HG03460 (cell line): ENCODE results near the gene CLDN11.

ENCODE experiments used
- ATAC-seq: cut with Tn5 transposase; IDR thresholded peaks from one replicate; pipeline ENCODE4 v1.9.1; 2021; ENCODE audit not compliant: unreplicated experiment

CLDN11 gene

GRCh38 chr3:170426240-170426797 lies 7.7 kb downstream of the CLDN11 start:
- ATAC-seq = no peak

DNA sequence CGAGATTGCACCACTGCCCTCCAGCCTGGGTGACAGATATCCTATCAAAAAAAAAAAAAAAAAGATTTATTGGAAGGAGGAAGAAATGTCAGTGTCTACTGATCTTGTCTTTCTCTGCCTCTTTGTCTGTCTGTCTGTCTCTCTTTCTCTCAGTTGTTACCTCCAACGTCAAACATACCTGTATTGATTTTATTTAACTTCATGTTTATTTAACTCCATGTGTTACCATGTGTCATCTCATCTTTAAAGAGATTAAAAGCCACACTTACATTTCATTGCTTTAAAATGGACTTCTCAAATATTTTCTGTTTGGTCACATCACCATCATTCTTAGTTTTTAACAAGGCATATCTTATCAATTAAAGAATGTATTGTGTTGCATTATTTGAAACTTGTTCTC lies 9.4 kb downstream of the CLDN11 start:
- ATAC-seq = no peak

GRCh38 chr3:170429050-170429449 lies 10.4 kb downstream of the CLDN11 start:
- no peak for ATAC-seq

DNA sequence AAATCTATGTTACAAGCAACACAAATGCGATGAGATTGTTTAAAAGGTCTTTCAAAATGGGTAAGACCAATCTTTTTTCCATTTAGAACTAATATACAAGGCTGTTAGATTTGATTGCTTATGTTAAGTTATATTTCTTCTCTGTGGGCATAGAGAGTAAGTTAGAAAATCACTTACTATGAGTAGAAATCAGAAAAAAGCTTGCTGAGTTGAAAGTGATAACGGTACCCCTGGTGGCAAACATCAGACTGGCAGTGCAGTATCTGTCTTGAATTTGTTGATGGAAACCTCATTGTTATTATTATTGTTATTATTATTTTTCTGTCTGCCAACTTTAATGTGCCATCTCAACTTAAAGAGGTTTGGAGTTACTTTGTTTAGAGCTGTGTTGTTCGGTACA lies 12.4 kb downstream of the CLDN11 start:
- ATAC-seq = no peak

- ATAC-seq = no peak
Measured at GRCh38 chr3:170432416-170432815, 13.7 kb downstream of the CLDN11 start.

GRCh38 chr3:170436697-170437096 lies 18.0 kb downstream of the CLDN11 start:
- ATAC-seq = no peak

DNA sequence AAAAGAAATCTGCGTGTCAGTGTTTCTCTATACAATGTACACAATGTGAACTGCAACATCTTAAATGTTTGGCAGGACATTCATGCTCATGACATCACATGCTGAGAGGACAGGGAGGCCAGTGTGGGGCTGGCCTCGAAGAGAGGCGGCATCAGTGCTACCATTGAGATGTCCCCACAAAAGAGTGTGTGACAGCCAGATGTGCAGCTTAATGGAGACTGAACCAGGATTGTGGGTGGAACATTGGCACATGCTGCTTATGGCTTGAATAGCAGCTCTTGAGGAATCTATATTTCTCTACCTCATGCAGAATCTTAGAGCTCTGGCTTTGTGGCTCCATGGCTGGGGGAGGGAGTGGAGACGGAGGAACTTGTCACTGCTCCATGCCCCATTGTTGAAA lies 18.5 kb downstream of the CLDN11 start:
- ATAC-seq = no peak

DNA sequence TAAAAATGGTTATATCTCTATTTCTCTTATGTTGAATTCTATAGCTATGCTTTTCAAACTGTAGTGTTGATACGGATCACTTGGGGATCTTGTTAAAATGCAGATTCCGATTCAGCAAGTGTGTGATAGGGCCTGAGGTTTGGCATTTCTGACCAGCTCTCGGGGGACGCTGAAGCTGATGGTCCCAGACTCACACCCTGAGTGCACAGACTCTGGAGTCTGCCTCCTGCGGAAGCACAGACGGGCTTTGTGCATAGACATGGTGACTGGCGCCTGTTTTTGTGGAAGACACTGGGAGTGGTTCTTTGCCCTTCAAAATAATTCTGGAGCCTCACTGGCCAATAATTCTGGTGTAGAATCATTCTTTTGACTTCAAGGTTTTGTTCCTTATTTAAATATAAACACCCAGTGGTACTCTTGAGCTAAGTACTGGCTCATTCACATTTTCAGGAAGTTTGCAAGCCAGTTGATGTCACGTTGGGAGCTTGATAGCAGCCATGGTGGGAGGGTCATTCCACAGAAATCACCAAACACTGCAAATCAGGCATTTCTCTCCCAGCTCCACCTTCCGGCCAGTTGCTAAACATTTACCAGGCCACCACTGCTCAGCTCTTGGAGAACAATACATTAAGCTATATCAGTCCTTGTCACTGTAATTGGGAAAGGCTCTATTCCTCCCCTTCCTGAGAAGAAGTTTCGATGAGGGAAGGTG lies 19.2 kb downstream of the CLDN11 start:
- ATAC-seq = no peak

- no peak for ATAC-seq
Measured at GRCh38 chr3:170438836-170439235, 20.2 kb downstream of the CLDN11 start.

GRCh38 chr3:170440344-170440743 lies 21.7 kb downstream of the CLDN11 start:
- no peak for ATAC-seq

DNA sequence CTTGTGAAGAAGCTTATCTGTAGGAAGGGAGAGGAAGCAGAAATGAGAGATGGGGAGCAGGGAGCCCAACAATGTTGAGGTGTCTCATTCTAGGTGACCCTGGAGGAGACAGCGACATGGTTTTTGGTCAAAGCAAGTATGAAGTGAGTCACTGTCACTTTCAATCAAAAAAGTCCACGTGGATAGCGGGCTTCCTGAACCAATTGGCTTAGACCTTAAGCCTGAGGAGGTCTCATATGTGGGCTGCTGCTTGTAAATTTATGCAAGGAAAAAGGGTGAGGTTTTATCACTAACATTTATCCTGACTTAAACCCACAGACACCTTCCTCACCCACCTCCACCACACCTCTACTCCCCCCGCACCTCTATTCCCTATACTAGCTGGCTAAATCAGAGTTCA lies 22.7 kb downstream of the CLDN11 start:
- ATAC-seq = no peak

- ATAC-seq = no peak
Measured at GRCh38 chr3:170442947-170443346, 24.3 kb downstream of the CLDN11 start.

DNA sequence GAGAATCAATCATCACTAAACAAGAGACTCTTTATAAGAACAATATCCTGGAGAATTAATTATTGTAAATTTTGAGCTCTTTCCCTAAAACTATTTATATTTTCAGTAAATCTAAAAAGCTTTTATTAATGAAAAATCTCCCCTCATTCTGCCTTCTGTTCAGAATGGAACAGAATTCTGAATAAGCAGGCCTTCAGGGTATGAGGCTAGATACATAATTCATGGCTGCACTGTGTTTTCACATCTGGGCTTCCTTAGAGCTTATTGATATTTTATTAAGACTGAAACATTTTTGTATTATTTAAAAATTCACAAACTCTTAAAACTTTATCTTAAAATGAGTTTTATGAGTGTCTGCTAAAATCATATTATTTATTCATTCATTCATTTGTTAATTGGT lies 24.8 kb downstream of the CLDN11 start:
- ATAC-seq = no peak

DNA sequence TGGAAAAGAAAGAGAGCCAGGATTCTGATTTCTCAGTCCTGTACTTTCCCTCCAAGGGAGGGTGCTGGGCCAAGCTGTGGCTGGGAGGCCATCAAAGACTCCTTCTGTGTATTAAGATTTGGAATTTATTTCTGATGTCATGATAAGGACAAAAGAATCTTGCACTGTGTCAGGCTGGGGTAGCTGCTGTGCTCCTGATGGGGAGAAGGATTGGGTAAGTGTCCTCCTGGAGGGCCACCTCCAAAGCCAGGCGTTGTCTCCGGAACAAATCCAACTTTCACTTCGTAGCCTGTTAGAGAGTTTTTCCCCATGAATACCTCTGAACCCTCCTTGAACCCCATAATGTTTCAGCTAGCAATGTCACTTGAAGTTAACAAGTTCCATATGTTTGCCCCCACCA lies 29.9 kb downstream of the CLDN11 start:
- ATAC-seq = no peak

- ATAC-seq = no peak
Measured at GRCh38 chr3:170450039-170450438, 31.4 kb downstream of the CLDN11 start.

GRCh38 chr3:170454509-170454908 lies 35.8 kb downstream of the CLDN11 start:
- no peak for ATAC-seq

DNA sequence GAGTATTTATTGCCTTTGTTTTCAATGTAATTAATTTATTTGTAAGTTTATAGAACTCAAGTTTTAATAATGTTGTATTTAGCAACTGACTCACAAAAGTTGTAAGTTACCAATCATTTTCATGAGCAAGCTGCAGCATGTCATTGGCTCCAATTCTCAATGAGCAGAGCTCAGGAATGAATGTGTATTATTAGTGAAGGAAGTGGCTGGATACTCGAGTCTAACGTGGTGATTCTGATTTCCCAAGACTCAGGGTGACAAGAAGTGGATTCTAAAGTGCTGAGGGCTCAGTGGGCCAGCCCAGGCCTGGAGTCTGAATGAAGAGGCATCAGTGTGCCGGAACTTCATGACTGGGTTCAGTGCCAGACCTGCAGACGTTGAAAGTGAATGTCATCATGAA lies 39.6 kb downstream of the CLDN11 start:
- ATAC-seq = no peak

DNA sequence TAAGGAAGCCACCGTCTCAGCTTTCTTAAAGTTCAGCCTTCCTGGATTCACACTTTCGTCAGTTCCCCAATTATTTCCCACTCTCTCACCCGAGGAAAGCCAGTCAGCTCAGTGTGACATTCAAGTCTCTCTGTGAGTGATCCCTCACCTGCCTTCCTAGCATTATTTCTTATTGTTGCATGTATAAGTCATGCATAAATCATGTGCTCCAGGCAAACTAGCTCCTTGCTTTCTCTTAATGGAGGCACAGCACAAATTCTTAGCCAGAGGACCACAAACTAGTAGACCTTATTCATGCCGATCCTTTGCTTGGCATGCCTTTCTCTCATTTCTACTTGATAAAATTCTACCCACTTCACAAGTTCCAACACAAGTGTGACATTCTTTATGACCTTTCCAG lies 44.3 kb downstream of the CLDN11 start:
- ATAC-seq = no peak

- no peak for ATAC-seq
Measured at GRCh38 chr3:170465955-170466354, 47.3 kb downstream of the CLDN11 start.

DNA sequence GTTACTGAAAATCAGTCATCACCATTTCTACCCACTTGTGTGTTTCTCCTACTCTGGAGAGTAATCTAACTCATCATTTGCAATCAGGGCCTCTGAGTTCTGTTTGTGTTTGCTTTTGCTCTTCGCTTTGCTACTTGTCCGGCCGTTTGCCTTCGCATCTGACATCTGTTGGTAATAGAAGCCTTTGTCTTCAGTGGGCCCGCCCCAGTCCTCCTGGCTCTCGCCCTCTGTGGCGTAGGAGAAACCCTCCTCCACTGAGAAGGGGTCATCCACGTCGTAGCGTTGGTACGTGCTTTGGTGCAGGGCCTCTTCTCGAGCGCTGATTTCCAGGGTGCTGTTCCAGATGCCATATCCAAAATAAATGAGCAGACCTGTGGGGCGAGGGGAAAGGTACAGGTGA lies 48.3 kb downstream of the CLDN11 start:
- no peak for ATAC-seq

- ATAC-seq = no peak
Measured at GRCh38 chr3:170467571-170468147, 49.0 kb downstream of the CLDN11 start.

DNA sequence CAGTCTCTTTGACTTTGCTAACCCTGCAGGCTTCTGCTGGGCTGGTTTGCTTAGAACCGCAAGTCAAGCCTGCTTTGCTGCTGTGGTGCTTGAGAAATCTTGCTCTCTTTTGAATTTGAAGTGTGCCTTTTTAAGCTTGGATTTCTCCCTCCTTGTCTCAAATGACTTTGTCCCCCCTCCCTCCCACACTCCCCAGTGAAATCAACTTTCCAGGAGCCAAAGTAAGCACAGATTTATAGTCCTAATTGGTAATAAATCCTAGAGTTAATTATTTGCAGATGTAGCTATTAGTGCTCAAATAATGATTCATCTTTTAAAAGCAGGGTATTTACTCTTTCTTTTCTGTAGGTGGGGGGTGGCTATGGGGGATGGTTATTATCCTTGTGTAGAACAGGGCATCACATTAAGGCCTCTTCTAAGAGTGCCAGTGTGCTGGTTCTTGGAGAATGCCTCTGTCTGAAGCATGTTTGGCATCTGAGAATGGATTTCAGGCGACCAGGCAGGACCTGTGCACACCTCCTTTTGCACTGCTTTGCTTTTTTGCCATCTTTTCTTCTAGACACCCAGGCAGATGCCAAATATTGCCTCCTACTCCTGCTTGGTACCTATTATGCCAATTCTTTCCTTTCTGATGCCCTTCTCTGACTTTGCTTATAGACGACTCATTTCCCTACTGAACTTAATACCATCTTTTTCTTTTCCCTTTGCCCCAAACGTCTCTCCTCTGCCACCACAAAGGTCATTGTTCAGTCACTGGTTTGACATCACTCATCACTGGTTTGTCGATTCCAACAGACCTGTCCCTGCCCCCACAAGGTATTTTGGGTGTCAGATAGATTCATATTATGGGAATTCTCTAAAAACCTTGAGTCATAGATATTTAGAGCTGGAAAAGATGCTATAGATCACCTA lies 50.7 kb downstream of the CLDN11 start:
- no peak for ATAC-seq
